Measurements from ENCODE around the gene ANKRD36C. TPM values are rescaled to one million over a fixed set of nuclear protein-coding genes. Genes with fewer than 3 reads are reported as not detected.
A peak's percentile ranks its signal among the peaks of the same experiment; 100 is the strongest.
"Not testable (repeated sequence)": the region's sequence is repeated elsewhere in the genome, so short reads cannot be mapped to it uniquely, and the experiment has no call there.

The ANKRD36C gene
- total RNA-seq (2014; rRNA removed; shearing (Covaris generic)): 2.4 and 4.8 TPM in 2 replicates

DNA sequence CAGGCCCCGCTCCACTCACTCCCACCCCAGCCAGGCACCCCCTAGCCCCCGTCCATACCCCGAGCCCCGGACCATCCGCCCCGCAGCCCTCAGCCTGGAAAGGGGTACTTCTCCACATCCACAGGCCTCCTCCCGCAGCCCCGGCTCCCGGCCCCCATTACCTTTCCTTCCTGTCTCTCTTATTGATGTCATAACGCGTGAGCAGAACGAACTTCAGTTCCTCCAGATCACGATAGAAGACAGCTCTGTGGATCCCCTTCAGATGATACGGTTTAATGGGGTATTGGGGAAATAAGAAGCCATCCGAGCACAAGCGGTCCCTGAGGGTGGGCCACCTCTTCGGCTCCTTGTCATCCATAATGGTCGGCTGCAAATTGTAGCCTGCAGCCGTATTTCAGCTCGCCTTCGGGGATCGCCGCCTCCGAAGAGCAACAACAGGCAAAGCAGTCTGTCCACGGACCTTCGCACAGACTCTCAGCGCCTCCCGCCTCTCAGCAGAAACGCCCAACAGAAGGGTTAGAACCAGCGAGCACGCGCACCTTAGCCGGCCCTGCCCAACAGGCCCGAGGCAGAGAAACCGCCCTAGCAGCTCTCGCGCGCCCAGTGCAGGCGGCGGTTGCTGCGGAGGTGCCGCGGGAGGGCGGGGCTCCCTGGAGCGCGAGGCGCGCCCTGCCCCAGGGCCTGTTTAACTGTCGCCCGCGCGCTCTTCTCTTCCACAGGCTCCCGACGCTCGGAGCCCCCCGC, at the start of gene ANKRD36C:
Gene ANKRD36C, minus strand, starts transcription at position 474 of the 744 bp plus-strand sequence. Its CDS starts 116 bp downstream, at position 358.
- H3K36me3 ChIP-seq (replicated peaks; ENCODE audit: control insufficient read depth, insufficient read depth, low read length); DNase-seq; H3K27me3 ChIP-seq (ENCODE audit: control insufficient read depth, insufficient read depth, low read length): not testable (repeated sequence)
- H3K4me3 ChIP-seq (ENCODE audit: insufficient read depth, low read depth, low read length): peak within 1 kb of the TSS; percentile 58

DNA sequence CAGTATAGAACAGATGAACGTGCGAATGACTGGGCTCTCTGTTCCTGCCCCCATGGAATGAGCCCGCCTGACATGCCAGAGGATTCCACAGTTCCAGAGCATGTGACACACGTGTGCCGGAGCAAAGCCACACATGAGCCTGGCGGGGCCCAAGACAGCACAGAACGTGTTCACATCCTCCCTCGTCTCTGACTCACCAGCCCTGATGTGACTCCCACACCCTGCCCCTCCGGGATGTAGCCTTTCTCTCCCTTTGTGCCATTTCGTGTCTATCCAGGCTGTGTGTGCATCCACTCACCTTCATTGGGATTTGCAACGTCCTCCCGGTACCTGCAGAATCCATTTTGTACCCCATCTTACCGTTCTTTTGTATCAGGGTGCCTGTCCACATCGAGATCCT, 43.9 kb upstream of the ANKRD36C start:
- DNase-seq; H3K27me3 ChIP-seq (ENCODE audit: control insufficient read depth, insufficient read depth, low read length); H3K36me3 ChIP-seq (replicated peaks; ENCODE audit: control insufficient read depth, insufficient read depth, low read length); H3K4me3 ChIP-seq (ENCODE audit: insufficient read depth, low read depth, low read length): not testable (repeated sequence)

DNA sequence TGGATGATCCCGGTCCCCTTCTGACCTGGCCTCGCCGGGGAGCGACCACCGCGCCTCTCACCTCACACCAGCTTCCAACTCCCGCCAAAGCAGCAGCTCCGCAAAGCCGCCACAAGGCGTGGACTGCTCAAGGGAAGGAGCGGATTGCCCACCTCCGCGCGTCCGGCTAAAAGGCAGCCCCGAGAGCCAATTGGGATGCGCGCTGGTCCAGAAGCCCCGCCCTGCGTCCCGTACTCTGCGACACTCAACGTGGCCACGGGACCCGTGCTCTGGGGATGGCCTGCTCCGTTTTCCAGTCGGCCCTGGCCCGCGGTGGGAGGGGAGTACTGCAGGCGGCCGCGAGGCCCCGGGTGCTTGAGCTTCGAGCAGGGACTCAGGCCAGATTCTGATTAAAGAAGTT, 43.2 kb upstream of the ANKRD36C start, which contains the start of gene GPAT2:
Gene GPAT2, minus strand, starts transcription at position 125 of the 400 bp plus-strand sequence. CDS start 2,557 bp downstream, outside the sequence.
- not testable (repeated sequence) for DNase-seq; H3K4me3 ChIP-seq (ENCODE audit: insufficient read depth, low read depth, low read length); H3K27me3 ChIP-seq (ENCODE audit: control insufficient read depth, insufficient read depth, low read length); H3K36me3 ChIP-seq (replicated peaks; ENCODE audit: control insufficient read depth, insufficient read depth, low read length)

DNA sequence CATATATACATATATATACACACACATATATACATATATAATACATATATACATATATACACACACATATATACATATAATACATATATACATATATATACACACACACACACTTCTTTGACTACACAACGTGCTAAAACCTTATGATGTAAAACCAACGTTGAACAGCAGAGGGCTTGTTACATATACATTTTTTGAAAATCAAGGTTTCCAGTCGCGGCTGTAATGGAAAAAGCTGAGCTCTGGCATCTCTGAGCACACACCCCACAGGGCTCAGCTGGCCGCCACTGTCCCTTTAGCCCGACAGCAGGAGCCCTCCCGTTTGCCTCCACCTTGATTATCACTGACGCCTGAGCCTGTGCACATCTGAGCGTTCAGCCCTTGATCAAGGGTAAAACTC, 42.4 kb upstream of the ANKRD36C start:
- H3K27me3 ChIP-seq (ENCODE audit: control insufficient read depth, insufficient read depth, low read length): not testable (repeated sequence)

DNA sequence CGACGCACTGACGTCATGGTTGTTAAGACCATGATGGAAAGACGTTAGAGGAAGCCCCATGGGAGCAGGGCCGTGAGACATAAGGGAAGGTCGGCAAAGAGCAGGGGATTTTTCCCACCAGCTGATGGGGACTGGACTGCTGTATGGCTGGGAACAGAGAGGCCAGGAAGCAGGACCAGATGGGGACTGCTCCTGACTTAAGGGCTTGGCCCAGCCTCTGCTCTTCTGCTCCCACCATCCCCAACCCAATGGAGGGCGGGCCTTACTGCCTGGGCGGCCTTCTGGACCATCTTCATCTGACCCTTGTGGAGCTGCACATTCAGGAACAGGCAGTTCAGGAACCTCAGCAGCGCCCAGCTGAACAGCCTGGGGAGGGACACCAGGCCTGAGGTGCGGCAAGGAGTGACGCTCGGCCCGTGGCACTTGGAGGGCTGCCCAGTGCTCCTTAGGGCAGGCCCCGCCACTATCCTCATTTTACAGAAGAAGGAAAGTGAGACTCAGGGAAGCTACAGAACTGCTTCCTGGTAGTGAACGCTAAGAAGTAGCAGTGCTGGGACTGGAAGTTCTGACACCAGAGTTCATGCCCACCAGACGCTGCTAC, 36.2 kb upstream of the ANKRD36C start:
- H3K4me3 ChIP-seq (ENCODE audit: insufficient read depth, low read depth, low read length); H3K36me3 ChIP-seq (replicated peaks; ENCODE audit: control insufficient read depth, insufficient read depth, low read length); H3K27me3 ChIP-seq (ENCODE audit: control insufficient read depth, insufficient read depth, low read length); DNase-seq: not testable (repeated sequence)

More for the DNA sequence above, 42.4 kb upstream of the ANKRD36C start:
- DNase-seq; H3K4me3 ChIP-seq (ENCODE audit: insufficient read depth, low read depth, low read length); H3K36me3 ChIP-seq (replicated peaks; ENCODE audit: control insufficient read depth, insufficient read depth, low read length): not testable (repeated sequence)

DNA sequence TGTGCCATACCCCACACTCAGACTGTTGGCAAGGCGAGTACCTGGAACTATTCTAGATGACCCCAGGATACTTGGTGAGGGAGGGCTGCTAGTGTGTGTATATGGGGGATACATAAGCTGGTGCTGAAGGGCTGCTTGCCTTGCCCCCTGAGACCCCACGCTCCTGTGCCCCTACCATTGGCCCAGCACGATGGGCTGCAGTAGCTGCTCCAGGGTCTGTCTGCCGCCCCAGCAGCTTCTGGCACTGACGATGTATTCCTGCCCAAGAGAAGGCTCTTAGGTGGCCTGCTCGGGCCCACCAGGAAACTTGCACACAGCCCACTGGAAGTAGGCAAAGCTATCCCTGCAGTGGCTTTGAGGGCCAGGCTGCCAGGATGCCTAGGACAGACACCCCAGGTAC, 34.1 kb upstream of the ANKRD36C start:
- DNase-seq; H3K4me3 ChIP-seq (ENCODE audit: insufficient read depth, low read depth, low read length); H3K27me3 ChIP-seq (ENCODE audit: control insufficient read depth, insufficient read depth, low read length); H3K36me3 ChIP-seq (replicated peaks; ENCODE audit: control insufficient read depth, insufficient read depth, low read length): not testable (repeated sequence)

DNA sequence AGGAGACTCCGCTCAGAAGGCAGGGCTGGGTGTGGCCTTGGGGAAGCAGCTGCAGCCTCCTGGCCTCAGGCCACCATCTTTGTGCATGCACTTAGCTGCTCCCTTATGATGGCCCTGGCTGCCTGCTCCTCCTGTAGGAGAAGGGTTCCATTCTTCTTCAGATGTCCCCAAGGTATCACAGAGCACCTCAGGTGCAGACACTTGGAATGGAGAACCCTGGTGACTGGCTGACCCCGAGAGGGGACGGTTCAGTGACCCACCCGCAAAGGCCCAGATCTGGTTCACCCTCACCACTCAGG, 33.5 kb upstream of the ANKRD36C start:
- Histone ChIP-seq H3K36me3 (replicated peaks; ENCODE audit: control insufficient read depth, insufficient read depth, low read length) (no peaks in the 10 kb centered on the region), H3K27me3 (ENCODE audit: control insufficient read depth, insufficient read depth, low read length) (no peaks in the 10 kb centered on the region), H3K4me3 (ENCODE audit: insufficient read depth, low read depth, low read length) (no peak overlapping the region)
- no peak for DNase-seq

DNA sequence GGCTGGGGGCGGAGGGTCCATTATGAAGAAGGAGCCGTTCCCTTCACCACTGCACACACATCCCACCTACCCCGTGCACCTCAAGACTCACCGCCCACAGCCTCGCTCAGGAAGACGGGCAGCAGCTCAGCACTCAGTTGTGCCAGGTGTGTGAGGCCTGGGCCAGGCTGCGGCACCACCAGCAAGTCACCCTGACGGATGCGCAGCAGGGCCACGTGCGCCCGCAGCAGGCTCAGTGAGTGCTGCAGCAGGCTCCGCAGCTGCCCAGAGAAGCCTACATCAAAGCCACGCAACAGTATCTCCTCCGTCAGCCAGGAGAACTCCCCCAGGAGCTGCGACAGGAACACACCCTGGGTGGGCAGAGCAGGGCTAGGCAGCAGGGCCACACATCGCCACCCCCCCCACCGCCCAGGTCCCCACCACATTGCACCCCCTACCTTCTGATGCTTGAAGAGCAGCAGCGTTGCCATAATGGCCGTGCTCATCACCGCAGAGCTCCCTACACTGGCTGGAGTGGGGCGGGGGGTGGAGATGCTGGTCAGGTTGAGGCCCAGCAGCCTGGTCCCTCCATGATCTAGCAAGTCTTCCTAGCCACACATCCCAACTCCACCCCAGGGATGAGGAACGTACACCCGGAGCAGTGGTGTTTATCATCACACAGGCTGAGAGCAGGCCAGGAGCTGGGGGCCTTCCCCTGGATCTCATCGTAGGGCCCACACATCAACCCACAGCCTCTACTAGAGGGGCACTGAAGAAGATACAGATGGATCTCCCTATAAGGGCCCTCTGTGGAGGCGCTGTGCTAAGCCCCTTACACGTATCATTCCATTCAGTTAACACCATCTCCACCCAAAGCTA, 32.9 kb upstream of the ANKRD36C start:
- Histone ChIP-seq H3K36me3 (replicated peaks; ENCODE audit: control insufficient read depth, insufficient read depth, low read length) (no peaks in the 10 kb centered on the region), H3K27me3 (ENCODE audit: control insufficient read depth, insufficient read depth, low read length) (no peaks in the 10 kb centered on the region), H3K4me3 (ENCODE audit: insufficient read depth, low read depth, low read length) (no peak overlapping the region)
- DNase-seq: peak; percentile 54

DNA sequence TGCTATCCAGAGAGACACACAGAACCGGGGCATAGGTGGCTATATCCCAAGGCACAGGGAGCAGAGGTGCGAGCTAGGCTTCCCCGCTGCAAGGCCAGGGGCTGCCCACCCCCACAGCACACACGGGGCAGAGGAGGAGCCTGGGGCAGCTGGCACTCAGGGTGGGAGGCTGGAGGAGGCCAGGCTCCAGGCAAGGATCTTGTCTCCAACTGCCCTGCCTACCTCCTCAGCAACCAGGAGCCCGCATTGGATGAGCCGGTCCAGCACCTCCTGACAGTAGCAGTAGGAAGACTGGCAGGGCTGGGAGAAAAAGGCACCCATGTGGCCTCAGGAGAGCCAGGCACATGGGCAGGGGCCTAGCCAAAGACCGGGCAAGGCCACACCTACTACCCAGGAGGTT, 32.1 kb upstream of the ANKRD36C start:
- not testable (repeated sequence) for H3K4me3 ChIP-seq (ENCODE audit: insufficient read depth, low read depth, low read length); H3K36me3 ChIP-seq (replicated peaks; ENCODE audit: control insufficient read depth, insufficient read depth, low read length); H3K27me3 ChIP-seq (ENCODE audit: control insufficient read depth, insufficient read depth, low read length); DNase-seq

DNA sequence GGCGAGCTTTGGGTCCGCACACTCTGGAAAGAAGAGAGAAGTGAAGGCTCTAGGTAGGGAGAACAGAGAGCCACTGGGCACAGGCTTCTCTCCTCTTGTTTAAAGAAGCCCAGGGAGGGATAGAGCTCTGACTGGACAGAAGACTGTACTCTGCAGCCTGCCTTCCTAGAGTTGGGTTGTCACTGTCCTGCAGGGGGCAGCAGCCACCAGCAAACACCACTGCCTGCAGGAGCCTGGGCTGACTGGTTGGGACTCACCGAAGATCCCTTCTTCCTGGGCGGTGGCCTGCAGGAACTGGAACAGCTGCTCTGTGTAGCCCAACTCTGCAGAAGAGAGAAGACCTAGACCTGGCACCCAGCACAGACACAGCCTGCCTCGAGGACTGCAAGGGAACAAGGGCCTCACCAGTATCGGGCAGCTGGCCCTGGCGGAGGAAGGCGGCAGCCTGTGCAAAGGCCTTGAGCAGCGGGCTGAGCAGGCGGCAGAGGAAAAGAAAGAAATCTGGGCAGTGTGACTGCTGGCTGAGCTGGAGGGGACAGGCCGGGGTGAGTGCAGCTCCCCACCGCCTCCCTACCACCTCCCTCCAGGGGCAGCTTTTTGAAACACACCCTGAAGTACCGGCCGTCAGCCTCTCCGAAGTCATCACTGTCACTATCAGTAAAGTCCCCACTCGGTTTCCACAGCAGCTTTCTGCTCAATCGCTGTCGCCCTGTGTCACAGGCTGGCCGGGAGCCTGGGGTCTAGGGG, 31.2 kb upstream of the ANKRD36C start:
- DNase-seq: peak; percentile 87
- not testable (repeated sequence) for H3K4me3 ChIP-seq (ENCODE audit: insufficient read depth, low read depth, low read length); H3K36me3 ChIP-seq (replicated peaks; ENCODE audit: control insufficient read depth, insufficient read depth, low read length); H3K27me3 ChIP-seq (ENCODE audit: control insufficient read depth, insufficient read depth, low read length)

DNA sequence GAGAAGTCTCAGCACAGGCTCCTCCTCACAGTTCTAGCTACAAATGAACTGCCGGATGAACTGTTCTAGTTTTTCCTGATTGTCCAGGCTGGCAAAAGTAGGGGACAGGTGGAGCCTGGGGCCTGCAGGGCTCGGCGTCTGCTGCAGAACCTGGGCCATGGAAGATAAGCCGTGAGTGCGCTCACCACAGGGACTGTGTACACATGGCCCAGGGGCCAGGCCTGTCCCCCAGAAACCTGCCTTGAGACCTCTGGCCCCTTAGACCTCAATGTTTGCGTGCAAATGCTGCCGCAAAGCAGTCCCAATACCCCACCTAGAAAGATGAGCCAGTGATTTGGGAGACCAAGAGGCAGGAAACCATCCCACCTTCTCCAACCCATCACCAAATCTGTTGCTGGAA, 30.5 kb upstream of the ANKRD36C start:
- H3K27me3 ChIP-seq (ENCODE audit: control insufficient read depth, insufficient read depth, low read length); H3K36me3 ChIP-seq (replicated peaks; ENCODE audit: control insufficient read depth, insufficient read depth, low read length); H3K4me3 ChIP-seq (ENCODE audit: insufficient read depth, low read depth, low read length): not testable (repeated sequence)
- peak; percentile 7 for DNase-seq

DNA sequence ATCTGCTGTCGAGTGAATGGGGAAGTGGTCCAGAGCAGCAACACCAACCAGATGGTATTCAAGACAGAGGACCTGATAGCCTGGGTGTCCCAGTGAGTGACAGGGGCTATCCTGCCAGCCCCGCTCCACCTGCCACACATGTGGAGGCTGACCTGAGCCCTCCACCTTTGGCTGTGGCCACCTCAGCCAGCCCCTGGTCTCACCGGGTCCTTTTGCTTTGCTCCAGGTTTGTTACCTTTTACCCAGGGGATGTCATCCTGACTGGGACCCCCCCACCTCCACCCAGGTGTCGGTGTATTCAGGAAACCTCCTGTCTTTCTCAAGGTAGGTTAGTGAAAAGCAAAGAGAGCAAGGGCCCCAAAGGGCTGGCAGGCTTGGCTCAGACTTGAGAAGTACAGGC, 29.5 kb upstream of the ANKRD36C start:
- not testable (repeated sequence) for H3K4me3 ChIP-seq (ENCODE audit: insufficient read depth, low read depth, low read length); H3K36me3 ChIP-seq (replicated peaks; ENCODE audit: control insufficient read depth, insufficient read depth, low read length); H3K27me3 ChIP-seq (ENCODE audit: control insufficient read depth, insufficient read depth, low read length)
- peak; percentile 2 for DNase-seq

DNA sequence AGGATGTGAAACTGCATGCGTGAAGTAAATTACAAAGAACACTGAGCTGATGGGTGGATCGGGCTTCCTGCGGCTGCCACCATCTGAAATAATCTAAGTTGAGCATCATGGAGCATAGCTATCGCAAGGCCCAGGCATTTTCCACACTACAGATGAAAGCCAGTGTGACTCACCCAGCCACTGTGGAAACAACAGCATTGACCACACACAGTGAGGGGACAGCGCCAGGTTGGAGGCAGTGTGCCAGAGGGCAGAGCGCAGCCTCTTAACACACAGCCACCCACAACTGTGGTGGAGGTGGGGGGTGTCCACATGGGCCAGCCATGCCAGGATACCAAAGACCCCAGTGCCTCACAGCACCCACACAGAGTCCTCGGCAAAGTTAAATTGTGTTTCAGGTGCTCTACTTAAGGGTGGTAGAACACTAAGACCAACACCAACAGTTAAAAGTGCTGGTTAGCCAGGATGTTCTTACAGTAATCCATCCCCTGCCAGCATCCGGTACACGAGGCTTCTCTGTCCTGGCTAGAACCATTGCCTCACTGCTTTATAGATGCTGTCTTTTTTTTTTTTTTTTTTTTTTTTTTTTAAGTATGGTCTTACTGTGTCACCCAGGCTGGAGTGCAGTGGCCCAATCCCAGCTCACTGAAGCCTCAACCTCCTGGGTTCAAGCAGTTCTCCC, 28.4 kb upstream of the ANKRD36C start:
- DNase-seq; H3K36me3 ChIP-seq (replicated peaks; ENCODE audit: control insufficient read depth, insufficient read depth, low read length); H3K4me3 ChIP-seq (ENCODE audit: insufficient read depth, low read depth, low read length); H3K27me3 ChIP-seq (ENCODE audit: control insufficient read depth, insufficient read depth, low read length): not testable (repeated sequence)

DNA sequence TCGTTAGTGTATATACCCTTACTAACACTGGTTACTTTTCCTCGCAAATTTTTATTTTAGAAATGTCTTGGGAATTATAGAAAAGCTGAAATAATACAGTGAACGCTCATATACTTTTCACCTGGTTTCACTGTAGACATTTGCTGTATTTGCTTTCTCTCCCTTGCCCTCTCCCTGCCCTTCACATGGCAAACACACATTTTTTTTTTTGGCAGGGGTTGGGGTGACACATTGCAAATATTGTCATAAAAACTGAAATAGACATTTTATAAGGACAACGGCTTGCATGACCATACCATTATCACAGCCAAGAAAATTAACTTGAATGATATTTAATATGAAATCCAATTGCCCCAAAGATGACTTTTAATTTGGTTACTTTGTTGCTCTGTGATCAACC, 24.7 kb upstream of the ANKRD36C start:
- not testable (repeated sequence) for H3K27me3 ChIP-seq (ENCODE audit: control insufficient read depth, insufficient read depth, low read length)

More for the DNA sequence above, 24.7 kb upstream of the ANKRD36C start:
- not testable (repeated sequence) for H3K4me3 ChIP-seq (ENCODE audit: insufficient read depth, low read depth, low read length); H3K36me3 ChIP-seq (replicated peaks; ENCODE audit: control insufficient read depth, insufficient read depth, low read length); DNase-seq

Data from H7 (cell line).